ENCODE data around the gene ECHDC3. TPM values are rescaled to one million over a fixed set of nuclear protein-coding genes. Genes with fewer than 3 reads are reported as not detected.

ECHDC3 gene, protein sequence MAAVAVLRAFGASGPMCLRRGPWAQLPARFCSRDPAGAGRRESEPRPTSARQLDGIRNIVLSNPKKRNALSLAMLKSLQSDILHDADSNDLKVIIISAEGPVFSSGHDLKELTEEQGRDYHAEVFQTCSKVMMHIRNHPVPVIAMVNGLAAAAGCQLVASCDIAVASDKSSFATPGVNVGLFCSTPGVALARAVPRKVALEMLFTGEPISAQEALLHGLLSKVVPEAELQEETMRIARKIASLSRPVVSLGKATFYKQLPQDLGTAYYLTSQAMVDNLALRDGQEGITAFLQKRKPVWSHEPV
- total RNA-seq, result 100 to 1,000 TPM; 138 to 577 (median 292) TPM

DNA sequence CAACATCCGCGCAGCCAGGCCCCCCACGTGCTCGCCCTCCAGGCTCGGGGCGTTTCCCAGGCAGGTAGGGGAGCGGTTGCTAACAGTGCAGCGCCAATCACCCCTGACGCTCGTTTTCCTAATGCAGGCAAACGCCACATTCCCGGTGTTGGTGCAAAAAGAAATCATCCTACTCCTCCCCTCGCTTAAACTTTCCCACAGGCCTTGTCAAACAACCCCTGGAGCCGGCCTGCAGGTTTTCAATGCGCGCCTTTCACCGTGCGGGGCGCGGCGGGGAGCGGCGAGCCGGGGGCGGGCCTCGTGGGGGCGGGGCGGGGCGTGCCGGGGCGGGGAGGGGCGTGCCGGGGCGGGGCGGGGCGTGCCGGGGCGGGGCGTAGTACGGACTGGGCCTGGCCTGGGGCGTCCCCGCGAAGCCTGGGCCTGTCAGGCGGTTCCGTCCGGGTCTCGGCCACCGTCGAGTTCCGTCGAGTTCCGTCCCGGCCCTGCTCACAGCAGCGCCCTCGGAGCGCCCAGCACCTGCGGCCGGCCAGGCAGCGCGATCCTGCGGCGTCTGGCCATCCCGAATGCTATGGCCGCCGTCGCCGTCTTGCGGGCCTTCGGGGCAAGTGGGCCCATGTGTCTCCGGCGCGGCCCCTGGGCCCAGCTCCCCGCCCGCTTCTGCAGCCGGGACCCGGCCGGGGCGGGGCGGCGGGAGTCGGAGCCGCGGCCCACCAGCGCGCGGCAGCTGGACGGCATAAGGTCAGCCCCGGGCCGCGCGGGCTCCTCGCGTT, at the start of gene ECHDC3:
Gene ECHDC3 (plus strand): TSS at position 374 of the 770 bp plus-strand sequence. CDS start 195 bp downstream, at position 569.
- ATAC-seq (ENCODE audit: low FRiP score) (peak; percentile 79), DNase-seq (ENCODE audit: low spot score) (no peak)
- TF ChIP-seq, protein P1, sequence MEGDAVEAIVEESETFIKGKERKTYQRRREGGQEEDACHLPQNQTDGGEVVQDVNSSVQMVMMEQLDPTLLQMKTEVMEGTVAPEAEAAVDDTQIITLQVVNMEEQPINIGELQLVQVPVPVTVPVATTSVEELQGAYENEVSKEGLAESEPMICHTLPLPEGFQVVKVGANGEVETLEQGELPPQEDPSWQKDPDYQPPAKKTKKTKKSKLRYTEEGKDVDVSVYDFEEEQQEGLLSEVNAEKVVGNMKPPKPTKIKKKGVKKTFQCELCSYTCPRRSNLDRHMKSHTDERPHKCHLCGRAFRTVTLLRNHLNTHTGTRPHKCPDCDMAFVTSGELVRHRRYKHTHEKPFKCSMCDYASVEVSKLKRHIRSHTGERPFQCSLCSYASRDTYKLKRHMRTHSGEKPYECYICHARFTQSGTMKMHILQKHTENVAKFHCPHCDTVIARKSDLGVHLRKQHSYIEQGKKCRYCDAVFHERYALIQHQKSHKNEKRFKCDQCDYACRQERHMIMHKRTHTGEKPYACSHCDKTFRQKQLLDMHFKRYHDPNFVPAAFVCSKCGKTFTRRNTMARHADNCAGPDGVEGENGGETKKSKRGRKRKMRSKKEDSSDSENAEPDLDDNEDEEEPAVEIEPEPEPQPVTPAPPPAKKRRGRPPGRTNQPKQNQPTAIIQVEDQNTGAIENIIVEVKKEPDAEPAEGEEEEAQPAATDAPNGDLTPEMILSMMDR (IDR thresholded peaks at IDR 0.05), result no peak

- ATAC-seq (ENCODE audit: low FRiP score), result no peak
- TF ChIP-seq, protein P1 (IDR thresholded peaks at IDR 0.05), result no peak
- no peak for DNase-seq (ENCODE audit: low spot score)
Measured at GRCh38 chr10:11693376-11693775, 48.8 kb upstream of the ECHDC3 start.

- no peak for ATAC-seq (ENCODE audit: low FRiP score)
- TF ChIP-seq, protein P1 (IDR thresholded peaks at IDR 0.05), result no peak
- no peak for DNase-seq (ENCODE audit: low spot score)
Measured at GRCh38 chr10:11695779-11696178, 46.4 kb upstream of the ECHDC3 start.

- DNase-seq (ENCODE audit: low spot score) (no peak), ATAC-seq (ENCODE audit: low FRiP score) (no peak)
- TF ChIP-seq, protein P1 (IDR thresholded peaks at IDR 0.05), result no peak
Measured at GRCh38 chr10:11697718-11698527, 44.3 kb upstream of the ECHDC3 start.

DNA sequence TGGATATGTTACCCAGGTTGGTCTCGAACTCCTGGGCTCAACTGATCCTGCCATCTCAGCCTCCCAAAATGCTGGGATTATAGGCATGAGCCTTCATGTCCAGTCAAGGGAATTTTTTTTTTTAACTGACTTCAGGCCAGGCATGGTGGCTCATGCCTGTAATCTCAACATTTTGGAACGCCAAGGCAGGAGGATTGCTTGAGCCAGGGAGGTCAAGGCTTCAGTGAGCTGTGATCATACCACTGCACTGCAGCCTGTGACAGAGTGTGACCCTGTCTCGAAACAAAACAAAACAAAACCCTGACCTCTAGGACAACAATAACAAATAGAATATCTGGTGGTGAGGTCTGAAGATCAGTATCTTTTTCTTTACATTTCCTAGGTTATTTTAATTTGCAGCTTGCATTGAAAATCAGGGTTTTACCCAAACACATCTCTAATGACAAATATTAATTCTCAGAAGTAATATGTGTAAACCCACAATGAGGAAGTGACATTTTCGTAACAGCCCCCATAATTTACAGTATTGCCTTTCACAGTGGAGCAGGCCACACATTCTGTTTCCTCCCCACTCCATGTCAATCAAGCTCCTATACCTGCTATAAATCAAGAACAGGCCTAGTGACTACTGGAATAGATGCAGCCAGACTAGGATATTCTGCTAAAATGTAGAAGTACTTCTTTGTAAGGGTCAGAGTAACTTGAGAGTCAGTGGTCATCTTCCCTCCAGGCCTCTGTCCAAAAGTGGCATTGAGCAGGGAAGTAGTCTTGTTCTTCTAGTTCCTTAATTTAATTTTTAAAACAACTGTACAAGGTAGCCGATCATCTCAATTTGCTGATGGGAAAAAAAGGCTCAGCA, 43.3 kb upstream of the ECHDC3 start:
- no peak for DNase-seq (ENCODE audit: low spot score)
- TF ChIP-seq, protein P1 (IDR thresholded peaks at IDR 0.05), result no peak
- ATAC-seq (ENCODE audit: low FRiP score), result no peak

DNA sequence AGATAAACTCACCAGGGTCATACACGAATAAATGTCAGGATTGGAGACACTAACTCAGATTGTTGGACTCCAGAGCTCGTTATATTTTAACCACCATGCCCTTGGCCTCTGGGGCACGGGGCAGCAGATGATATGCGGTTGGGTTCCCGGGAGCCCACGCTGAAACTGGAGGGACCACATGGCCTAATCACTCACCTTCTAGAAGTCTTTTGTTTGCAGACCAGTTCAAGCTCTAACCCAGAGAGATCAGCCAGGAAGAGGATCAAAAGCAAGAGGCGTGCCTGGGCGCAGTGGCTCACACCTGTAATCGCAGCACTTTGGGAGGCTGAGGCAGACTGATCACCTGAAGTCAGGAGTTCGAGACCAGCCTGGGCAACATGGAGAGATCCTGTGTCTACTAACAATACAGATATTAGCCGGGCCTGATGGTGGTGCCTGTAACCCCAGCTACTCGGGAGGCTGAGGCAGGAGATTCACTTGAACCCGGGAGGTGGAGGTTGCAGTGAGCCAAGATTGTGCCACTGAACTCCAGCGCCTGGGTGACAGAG, 42.6 kb upstream of the ECHDC3 start:
- TF ChIP-seq, protein P1 (IDR thresholded peaks at IDR 0.05), result no peak
- DNase-seq (ENCODE audit: low spot score) (no peak), ATAC-seq (ENCODE audit: low FRiP score) (no peak)
